GM19099 (cell line): ENCODE data around the gene MDGA2.

Source experiments
- POLR2A ChIP-seq: IDR thresholded peaks from 3 replicates; pipeline ENCODE4 v1.6.1; 2011; ENCODE audit warnings: low read depth; ENCODE audit not compliant: insufficient read length; ENCODE audit errors: extremely low read depth

The MDGA2 gene

DNA sequence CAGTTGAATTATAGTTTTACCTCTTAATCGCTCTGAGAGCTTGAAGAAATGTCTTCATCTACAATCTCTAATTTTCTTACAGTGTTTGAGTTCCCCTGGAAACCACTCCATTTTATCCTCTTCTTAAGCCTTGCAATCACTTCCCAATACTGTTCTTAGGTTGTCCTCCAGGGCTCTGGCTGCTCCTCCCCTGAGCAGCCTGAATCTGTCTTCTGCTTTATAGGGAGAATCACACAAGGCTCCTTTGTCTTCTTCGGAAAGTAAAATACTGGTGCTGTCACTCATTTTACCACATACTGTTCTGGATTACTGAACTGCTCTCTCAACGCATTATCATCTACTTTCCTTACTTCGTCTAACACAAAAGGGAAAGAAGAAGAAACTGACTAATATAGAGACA is 133.7 kb downstream of the MDGA2 start:
- TF ChIP-seq POLR2A, result no peak

DNA sequence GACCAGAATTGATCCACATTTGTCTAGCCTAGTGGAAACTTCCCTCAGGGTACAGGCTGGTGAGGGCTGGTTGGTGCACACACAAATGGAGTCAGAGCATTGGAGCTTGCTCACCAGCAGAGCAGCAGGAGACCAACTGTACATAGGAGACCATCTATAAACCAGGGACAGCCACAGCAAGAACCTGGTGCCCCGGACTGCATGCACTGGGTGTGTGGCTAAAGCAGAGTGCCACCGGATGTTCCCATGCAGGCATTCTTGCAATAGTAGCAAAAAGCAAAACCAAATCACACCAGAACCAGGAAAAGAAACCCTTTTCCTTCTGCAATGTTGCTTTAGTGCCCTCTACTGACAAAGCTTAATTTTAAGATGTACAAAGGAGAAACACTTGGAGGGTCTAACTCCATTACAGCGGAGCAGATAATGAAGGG is 136.4 kb downstream of the MDGA2 start:
- TF ChIP-seq POLR2A, result no peak

DNA sequence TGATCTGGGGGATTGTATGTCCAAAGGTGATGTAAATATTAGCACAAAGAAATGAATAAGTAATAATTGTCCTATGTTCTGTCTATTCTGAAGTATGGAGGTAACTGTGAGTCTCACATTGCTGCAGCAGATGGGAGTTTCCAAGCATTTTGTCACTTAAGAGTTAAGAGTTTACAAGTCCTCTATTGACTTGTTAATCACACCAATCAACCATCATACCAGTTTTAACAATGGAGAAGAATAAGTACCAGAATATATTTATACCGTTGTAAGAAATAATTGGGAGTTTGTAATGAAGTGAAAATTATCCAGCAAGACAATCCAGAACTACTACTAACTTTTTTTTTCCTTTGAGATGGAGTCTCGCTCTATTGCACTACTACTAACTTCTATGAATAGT is 139.1 kb downstream of the MDGA2 start:
- TF ChIP-seq POLR2A, result no peak

DNA sequence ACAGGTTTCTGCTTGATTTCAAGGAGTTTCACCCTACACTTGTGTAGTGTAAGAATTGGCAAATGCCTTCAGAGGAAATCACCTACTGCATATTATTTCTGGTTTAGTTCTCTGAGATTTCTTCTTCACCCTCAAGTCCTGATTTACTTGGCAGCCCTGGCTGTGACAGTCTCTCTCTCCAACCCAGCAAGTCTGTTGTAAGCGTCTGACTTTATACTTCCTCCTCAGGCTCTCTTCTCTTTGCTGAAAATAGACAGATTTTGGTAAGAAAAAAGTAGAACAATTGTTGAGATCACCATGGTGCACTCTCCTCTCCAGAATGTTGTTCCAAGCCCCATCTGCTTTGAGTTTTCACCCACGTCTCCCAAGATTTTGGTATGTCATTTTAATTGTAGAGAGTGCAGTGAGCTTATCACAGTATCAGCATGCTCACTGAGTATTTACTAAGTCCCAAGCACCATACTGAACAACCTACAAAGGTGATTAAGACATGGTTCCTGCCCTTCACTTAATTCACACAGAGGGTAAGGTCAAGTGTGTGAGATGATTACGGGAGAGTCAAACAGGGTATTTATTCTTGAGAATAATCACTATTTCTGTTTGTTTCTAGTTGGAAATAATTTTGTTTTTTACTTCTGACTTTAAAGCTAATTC is 148.7 kb downstream of the MDGA2 start:
- no peak for TF ChIP-seq POLR2A

DNA sequence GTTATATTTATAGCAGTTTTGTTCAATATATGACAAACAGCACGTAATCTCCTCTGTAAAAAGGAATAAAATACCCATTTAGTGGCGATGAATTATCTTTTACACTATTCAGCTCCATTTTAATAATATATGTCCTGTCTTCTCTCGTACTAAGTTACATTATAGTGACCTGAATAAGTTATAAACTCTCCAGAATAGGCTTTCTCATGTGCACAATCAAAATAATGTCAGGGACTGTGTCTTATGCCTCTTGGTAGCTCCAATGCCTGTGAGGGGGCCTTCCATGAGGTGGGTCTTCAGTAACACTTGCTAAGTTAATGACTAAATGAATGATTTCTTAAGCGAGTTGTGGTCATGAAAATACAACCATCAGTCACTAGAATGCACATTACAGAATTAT is 150.9 kb downstream of the MDGA2 start:
- TF ChIP-seq POLR2A, result no peak

DNA sequence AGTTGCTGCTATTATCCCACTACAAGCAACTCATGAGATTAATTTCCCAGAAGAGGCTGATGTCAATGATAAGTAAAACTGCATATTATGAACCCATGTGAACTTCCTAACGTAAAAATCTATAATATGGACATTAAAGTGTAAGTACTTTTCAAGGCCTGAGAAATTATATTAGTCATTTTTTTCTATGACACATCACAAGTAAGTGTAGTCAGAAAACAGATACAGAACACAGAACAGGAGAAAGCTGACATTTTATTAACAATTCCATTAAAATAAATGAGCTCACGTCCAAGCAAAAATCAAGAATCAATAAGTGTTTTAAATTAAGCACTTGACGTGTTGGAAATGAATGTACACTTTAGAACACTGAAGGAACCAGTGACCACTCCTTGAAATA is 155.0 kb downstream of the MDGA2 start:
- no peak for TF ChIP-seq POLR2A

DNA sequence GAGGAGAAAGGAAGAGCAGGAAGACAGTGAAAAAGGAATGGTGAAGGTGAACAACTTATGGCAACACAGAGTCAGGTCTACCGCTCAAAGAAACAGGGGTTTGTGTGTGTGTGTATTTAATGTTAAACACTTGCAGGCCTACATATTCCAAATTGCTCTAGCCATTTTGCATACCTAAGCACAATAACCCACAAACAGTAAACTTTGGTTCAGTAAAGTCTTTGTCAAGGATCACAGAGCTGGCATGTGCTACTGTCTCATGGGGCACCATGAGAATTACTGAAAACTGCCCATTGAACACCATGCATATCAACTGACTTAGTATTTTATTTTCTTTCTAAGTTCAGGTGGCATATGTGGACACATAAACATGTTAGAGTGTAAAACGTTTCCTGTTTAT is 163.6 kb downstream of the MDGA2 start:
- no peak for TF ChIP-seq POLR2A

DNA sequence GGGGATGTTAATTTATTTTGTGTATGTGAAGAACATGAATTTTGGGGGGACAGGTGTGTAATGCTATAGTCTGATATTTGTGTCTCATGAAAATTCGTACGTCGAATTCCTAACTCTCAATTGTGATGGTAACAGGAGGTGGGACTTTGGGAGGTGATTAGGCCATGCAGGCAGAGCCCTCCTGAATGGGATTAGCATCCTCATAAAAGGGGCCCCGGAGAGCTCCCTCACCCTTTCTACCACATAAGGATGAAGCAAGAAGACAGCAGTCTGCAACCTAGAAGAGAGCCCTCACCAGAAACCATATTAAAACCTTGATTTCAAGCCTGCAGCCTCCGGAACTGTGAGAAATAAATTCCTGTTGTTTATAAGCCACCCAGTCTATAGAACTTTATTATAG is 165.4 kb downstream of the MDGA2 start:
- TF ChIP-seq POLR2A, result no peak

DNA sequence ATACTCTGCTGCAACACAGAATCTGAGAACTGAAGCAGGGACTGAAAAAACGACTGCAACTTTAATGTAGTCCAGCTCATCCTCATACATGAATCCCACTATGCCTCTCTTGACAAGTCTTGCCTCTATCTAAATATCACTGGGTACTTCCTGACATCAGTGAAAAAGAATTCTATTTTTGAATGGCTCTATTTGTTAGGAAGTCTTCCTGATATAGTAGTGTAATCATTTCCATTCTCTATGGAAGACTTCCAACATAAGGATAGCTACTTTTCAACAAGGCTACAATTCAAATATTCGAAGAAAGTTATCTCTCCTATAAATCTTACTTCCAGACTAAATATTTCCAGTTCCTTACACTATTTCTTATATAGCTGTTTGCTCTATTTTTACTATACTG is 167.5 kb downstream of the MDGA2 start:
- no peak for TF ChIP-seq POLR2A

DNA sequence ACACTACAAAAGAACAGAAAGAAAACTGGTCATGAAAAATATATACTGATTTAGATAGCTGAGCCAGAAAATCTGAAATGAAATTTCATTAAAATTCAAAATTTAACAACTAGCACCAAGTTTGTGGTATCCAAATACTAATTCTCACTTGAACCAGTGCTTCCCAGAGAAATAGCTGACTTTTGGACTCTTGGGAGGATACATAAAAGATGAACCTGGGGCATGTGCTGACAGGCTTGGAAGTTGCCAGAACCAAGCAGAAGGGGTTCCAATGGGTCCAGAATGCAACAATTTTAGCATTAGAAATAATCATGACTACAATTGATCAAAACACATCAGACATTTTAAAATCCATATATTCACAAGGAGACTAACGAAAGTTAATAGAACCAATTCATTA is 175.0 kb downstream of the MDGA2 start:
- no peak for TF ChIP-seq POLR2A

DNA sequence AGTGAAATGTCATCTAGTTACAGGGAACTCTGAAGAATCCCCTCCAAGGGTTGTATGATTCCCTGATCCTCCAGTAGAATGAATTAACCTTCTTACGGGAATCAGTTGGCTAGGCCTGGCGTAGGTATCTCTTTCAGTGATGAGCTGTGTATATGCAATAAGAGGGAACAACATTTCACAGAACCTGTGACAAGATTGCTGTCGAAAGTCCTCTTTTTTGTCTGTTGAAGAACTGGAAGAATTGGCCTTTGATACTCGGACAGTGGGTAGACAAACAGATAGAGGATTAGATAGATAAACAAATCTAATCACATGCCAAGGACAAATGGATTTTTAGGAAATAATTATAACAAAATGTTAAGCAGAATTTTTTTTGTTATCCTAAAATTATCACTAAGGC is 184.6 kb downstream of the MDGA2 start:
- TF ChIP-seq POLR2A, result no peak

DNA sequence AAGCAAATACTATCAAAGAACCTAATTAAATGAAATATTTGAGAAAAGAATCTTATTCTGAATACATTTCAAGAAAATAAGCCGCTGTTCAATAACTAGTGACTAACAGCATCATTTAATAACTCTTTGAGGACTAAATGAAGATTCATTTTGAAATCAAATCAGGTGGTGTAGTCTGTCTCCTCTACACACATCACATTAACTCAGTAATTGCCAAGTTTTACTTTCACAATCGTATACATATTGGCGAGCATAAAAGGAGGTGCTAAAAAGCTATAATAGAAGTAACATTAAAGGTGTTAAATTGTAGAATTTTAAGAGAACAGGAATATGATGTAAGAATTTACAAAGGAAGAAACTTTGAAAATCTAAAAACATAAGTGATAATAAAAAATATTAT is 185.1 kb downstream of the MDGA2 start:
- no peak for TF ChIP-seq POLR2A

DNA sequence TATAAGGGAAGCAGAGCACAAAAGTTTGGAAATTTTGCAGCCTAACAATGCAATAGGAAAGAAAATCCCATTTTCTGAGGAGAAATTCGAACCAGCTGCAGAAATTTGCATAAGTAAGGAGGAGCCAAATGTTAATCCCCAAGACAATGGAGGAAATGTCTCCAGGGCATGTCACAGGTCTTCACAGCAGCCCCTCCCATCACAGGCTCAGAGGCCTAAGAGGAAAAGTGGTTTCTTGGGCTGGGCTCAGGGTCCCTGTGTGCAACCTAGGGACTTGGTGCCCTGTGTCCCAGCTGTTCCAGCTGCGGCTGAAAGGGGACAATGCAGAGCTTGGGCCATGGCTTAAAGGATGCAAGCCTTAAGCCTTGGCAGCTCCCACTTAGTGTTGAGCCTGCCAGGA is 190.0 kb downstream of the MDGA2 start:
- TF ChIP-seq POLR2A, result no peak

DNA sequence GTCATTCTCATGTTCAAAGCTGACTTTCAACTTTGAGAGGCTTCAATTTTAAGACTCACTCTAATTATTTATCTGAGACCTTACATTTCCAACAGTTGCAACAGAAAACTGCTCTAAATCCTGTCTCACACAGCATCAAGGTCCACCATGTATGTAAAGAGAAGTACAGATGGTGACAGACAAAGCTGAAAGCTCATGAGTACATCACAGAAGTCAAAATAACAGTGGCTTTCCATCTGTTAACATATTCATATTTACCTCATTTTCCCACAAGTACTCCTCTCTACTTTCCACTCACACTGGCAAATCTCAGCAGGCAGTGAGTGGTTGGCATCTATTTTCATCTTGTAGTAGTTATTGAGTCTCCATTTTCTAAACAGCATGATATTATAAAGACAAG is 192.0 kb downstream of the MDGA2 start:
- no peak for TF ChIP-seq POLR2A

DNA sequence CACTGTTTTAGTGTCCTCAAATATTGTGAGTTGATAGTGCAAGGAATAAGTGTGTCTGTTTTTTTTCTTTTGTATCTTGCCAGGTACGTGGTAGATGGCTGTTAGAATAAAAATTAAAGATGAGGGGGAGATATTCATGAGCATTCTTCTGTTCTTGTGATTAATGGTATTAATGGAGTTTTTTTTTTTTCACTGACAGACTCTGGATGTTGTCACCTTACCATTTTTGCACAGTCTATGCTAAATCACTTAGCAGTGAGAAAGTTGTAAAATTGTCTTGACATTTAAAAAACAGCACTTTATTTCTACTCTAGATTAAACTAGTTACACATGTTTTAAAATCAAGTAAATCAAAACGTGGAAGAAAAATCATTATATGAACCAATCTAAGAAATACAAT is 204.3 kb downstream of the MDGA2 start:
- TF ChIP-seq POLR2A, result no peak

DNA sequence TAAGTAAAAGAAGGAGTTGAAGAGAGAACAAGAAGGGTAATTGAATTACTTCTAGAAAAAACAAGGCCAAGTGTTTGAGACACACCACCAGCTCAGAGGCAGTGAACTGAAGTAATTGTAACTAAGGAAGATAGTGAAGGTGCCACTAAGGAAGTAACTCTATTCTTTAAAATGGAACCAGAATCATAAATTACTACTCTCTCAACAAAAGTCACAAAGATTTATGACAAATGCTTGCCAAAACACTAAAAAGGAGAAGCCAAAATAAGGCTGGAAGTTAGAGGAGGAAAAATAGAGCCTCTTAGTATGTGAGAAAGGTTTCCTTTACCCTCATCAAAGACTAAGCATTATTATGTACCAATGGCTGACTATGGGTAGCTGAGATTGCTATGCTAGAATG is 208.5 kb downstream of the MDGA2 start:
- TF ChIP-seq POLR2A, result no peak

DNA sequence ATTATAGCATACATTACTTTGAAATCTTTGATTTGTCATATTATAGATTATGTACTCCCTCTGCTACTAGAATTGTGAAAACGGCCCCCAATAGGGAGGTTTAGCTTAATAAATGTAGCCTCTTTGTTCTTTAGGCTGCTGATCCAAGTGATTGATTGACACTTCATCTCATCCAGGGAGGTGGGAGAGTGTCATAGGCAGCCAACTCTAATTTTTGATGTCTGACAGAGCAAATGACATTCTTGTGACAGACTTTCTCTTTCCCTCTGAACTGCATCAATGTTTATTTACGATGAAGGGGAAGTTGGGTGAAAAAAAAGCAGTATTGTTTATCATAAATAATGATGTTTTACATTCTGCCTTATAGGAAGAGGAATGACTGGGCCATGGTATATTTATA is 221.4 kb downstream of the MDGA2 start:
- TF ChIP-seq POLR2A, result no peak
